CD4-positive, CD25-positive, alpha-beta regulatory T cell (primary cell): ENCODE results near the gene LRRC74B. TPM values are rescaled to one million over a fixed set of nuclear protein-coding genes. Genes with fewer than 3 reads are reported as not detected.

Experiments used
- ATAC-seq, 2 donors: fragments of 150-1000 bp; cut with Tn5 transposase; one replicate each; pipeline ENCODE4 v1.10.0; 2021; ENCODE audit warnings: low read depth in 2 of 2, moderate number of reproducible peaks in 2 of 2, moderate library complexity in 1 of 2
- DNase-seq, 3 donors: peaks; one replicate each; pipeline versions ENCODE4 v3.0.0 to v3.0.0-alpha.2; 2012 to 2022; ENCODE audit warnings: mixed read lengths in 1 of 3
- H3K27ac ChIP-seq: one replicate; pipeline ENCODE4 v1.7.0; 2013; ENCODE audit warnings: mild to moderate bottlenecking, low read length; ENCODE audit not compliant: insufficient read depth, poor library complexity, severe bottlenecking
- H3K27me3 ChIP-seq: one replicate; pipeline ENCODE4 v1.7.0; 2013; ENCODE audit warnings: low read length; ENCODE audit not compliant: control insufficient read depth, insufficient read depth
- H3K36me3 ChIP-seq: one replicate; pipeline ENCODE4 v1.7.0; 2013; ENCODE audit warnings: mild to moderate bottlenecking, low read length, moderate library complexity; ENCODE audit not compliant: control insufficient read depth, insufficient read depth
- H3K4me1 ChIP-seq: 2 replicates; pipeline ENCODE4 v1.7.0; 2013; ENCODE audit warnings: mild to moderate bottlenecking, low read length; ENCODE audit not compliant: insufficient read depth, control insufficient read depth, poor library complexity, severe bottlenecking
- H3K4me3 ChIP-seq: one replicate; pipeline ENCODE4 v1.7.0; 2013; ENCODE audit warnings: low read depth, mild to moderate bottlenecking, low read length, moderate library complexity
- H3K9me3 ChIP-seq, 2 experiments: 1 replicate in 1 of 2; 2 replicates in 1 of 2; pipeline ENCODE4 v1.7.0; 2013; ENCODE audit warnings: low read length in 2 of 2, mild to moderate bottlenecking in 1 of 2, moderate library complexity in 1 of 2; ENCODE audit not compliant: control insufficient read depth in 2 of 2
- H3K27ac Mint-ChIP-seq, 3 donors: one replicate each; pipeline ENCODE4 v1.8.0; 2020 to 2022; ENCODE audit warnings: mild to moderate bottlenecking in 3 of 3, mixed read lengths in 3 of 3, moderate library complexity in 2 of 3
- H3K27me3 Mint-ChIP-seq: one replicate; pipeline ENCODE4 v1.8.0; 2022; ENCODE audit warnings: mild to moderate bottlenecking, mixed read lengths
- H3K36me3 Mint-ChIP-seq: one replicate; pipeline ENCODE4 v1.8.0; 2020; ENCODE audit warnings: mixed read lengths
- H3K4me1 Mint-ChIP-seq, 4 donors: one replicate each; pipeline ENCODE4 v1.8.0; 2020 to 2022; ENCODE audit warnings: mixed read lengths in 4 of 4, mild to moderate bottlenecking in 1 of 4
- H3K4me3 Mint-ChIP-seq, 4 donors: one replicate each; pipeline ENCODE4 v1.8.0; 2020 to 2022; ENCODE audit warnings: mild to moderate bottlenecking in 4 of 4, mixed read lengths in 4 of 4, moderate library complexity in 3 of 4
- H3K9me3 Mint-ChIP-seq, 7 donors: one replicate each; pipeline ENCODE4 v1.8.0; 2020 to 2022; ENCODE audit warnings: mixed read lengths in 7 of 7, mild to moderate bottlenecking in 3 of 7, moderate library complexity in 2 of 7
- polyA plus RNA-seq, 4 donors: library from polyadenylated mRNA; unstranded; fragments of 300-500 nt; fragmentation: Illumina TruSeq; gene quantifications; one replicate each; pipeline ENCODE4 v1.2.3, GENCODE V29; 2021
- total RNA-seq: library from RNA; stranded (reverse); gene quantifications from one replicate; pipeline ENCODE4 v1.2.3, GENCODE V29; 2022

The LRRC74B gene
- total and polyA plus RNA-seq, 5 donors from 2014 or later = 0.10 TPM; not detected in 4

DNA sequence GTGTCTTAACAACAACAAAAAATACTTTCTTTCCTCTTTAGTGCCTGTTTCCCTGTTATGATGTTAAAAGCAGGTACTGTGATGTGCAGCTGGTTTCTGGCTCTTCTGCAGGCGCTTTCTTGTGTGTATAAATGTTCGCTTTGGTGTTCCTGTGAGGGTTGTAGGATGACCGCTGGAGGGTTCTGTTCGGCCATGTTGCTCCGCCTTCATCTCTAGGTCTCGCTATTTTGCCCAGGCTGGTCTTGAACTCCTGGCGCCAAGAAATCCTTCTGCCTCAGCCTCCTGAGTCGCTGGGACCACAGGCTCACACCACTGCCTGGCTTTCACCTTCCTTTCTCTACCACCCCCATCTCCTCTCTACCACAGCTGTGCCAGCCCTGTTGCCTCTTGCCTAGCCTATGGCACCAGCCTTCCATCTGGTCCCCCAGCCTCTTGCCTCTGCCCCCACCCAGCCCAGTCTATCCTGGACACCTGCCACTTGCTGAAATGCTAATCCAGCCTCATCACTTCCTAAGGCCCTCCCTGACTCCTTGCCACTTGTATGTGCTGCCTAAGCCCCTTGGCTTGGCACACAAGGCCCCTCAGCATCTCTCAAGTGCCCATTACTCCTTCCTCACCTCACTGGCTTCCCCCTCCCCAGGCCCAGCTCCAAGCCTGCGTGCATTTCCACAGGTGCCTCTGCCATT lies 5.5 kb downstream of the LRRC74B start:
- no peaks in the 10 kb centered on the region for H3K36me3 Mint-ChIP-seq

DNA sequence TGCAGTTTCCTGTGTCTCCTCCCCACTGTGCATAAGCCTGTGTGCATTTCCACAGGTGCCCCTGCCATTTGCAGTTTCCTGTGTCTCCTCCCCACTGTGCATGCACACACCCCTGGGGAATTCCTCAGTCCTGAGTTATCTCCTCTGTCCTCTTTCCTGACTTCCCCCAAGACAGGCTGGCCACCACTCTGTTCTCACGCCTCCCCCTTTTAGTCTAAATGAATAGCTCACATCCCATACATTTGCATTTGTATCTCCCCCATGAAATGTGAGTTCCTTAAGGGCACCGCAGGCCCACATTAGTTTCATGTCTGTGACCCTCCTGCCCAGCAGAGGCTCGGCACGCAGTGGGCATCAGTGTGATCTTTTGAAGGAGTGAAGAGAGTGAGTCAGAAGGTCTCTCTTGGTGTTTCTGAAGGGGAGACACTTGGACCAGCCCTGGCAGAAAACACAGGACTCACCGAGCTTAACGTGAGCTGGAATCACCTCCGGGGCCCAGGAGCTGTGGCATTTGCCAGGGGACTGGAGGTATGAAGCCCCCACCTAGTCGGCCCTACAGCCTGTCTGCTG lies 6.2 kb downstream of the LRRC74B start:
- Histone ChIP-seq H3K9me3 (no peaks in the 10 kb centered on the region), H3K27me3 (peaks cover 2% of the 10 kb centered on the region), H3K4me1 (peaks cover 8% of the 10 kb centered on the region), H3K4me3 (no peak overlapping the region), H3K27ac (no peak overlapping the region), H3K36me3 (no peaks in the 10 kb centered on the region)
- ATAC-seq (no peak), DNase-seq (no peak)
- Mint-ChIP-seq H3K4me1 (peaks cover 0 to 22% (median 4%) of the 10 kb centered on the region in 4 donors), H3K27ac (peak overlapping the region in 1 of 3 donors; percentile 18), H3K9me3 (no peaks in the 10 kb centered on the region), H3K36me3 (no peaks in the 10 kb centered on the region), H3K4me3 (no peak overlapping the region), H3K27me3 (peaks cover 16% of the 10 kb centered on the region)

More for the DNA sequence above, 5.5 kb downstream of the LRRC74B start:
- Histone ChIP-seq H3K27ac (no peak overlapping the region), H3K36me3 (no peaks in the 10 kb centered on the region), H3K27me3 (no peaks in the 10 kb centered on the region), H3K4me3 (no peak overlapping the region), H3K9me3 (no peaks in the 10 kb centered on the region), H3K4me1 (peaks cover 8% of the 10 kb centered on the region)
- Mint-ChIP-seq H3K27me3 (peaks cover 16% of the 10 kb centered on the region), H3K27ac (peak overlapping the region in 1 of 3 donors; percentile 18), H3K4me3 (no peak overlapping the region), H3K9me3 (no peaks in the 10 kb centered on the region), H3K4me1 (peaks cover 0 to 17% (median 2%) of the 10 kb centered on the region in 4 donors)
- ATAC-seq (no peak), DNase-seq (no peak)

DNA sequence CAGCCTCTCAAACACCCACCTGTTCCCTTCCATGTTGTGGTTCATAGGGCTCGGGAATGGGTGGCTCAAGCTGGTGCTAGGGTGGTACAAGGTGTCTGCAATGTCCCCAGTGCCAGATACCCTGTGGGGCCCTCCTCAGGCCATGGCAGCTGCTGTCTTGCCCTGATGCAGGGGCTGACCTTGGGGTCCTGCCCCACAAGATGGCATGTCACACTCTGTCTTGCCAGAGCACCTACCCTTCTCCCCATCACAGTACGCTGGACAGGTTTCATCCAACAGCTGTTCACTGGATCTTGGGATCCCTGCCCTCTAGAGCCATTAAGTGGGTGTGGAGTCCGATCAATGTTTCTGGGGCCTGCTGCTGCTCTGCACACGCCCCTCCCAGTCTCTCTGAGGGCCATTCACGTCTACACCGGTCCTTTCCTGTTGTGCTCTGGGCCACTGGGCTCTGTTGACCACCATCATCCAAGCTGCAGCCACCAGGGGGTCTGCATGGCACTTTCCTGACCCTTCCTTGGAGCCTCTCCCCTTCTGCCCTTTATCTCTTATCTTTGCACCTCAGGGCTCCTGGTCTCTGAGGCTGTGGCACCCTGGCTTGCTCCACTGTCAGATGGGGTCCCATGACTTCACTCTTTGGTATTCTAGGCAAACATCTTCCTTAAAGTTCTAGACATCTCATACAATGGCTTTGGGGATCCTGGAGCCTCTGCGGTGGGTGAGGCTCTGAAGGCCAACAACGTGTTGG lies 7.1 kb downstream of the LRRC74B start:
- ATAC-seq = no peak
- no peak overlapping the region for H3K27ac Mint-ChIP-seq

DNA sequence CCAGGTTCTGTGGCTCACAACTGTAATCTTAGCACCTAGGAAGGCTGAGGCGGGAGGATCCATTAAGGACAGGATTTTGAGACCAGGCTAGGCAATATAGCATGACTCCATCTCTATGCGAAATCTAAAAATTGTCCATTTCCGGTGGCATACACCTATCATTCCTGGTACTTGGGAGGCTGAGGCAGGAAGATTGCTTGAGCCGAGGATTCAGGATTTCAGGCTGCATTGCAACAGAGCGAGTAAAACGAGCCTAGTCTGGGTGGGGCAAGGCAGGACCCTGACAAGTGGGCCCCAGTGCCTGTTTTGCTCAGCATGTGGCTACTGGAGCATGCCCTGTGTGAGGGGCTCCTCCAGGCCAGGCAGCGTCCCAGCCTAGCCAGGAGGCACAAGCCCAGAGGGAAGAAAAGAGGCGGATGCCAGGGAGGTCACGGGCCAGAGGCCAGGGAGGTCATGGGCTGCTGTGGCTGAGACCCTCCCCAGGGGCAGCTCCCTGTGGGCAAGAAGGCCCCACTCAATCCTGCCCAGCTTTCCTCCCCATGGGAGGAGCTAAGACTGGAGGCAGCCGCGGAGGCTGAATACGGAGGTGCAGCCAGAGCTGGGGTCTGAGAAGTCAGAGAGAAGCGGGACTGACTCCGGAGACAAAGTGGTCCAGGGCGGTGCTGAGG lies 8.4 kb downstream of the LRRC74B start:
- Mint-ChIP-seq H3K4me3 (no peak overlapping the region), H3K27me3 (peaks cover 10% of the 10 kb centered on the region), H3K36me3 (no peaks in the 10 kb centered on the region), H3K9me3 (no peaks in the 10 kb centered on the region), H3K27ac (peak overlapping the region in 1 of 3 donors; percentile 59), H3K4me1 (peaks cover 0 to 23% (median 4%) of the 10 kb centered on the region in 4 donors)
- Histone ChIP-seq H3K36me3 (no peaks in the 10 kb centered on the region), H3K4me1 (peaks cover 8% of the 10 kb centered on the region), H3K27ac (no peak overlapping the region), H3K4me3 (no peak overlapping the region), H3K9me3 (no peaks in the 10 kb centered on the region), H3K27me3 (peaks cover 3% of the 10 kb centered on the region)
- no peak for ATAC-seq
- no peak for DNase-seq

More for the DNA sequence above, 7.1 kb downstream of the LRRC74B start:
- Histone ChIP-seq H3K4me1 (peaks cover 8% of the 10 kb centered on the region), H3K27me3 (peaks cover 3% of the 10 kb centered on the region), H3K27ac (no peak overlapping the region), H3K4me3 (no peak overlapping the region), H3K36me3 (no peaks in the 10 kb centered on the region), H3K9me3 (no peaks in the 10 kb centered on the region)
- DNase-seq = no peak
- Mint-ChIP-seq H3K9me3 (no peaks in the 10 kb centered on the region), H3K36me3 (no peaks in the 10 kb centered on the region), H3K4me3 (no peak overlapping the region), H3K4me1 (peaks cover 0 to 23% (median 4%) of the 10 kb centered on the region in 4 donors), H3K27me3 (peaks cover 16% of the 10 kb centered on the region)

DNA sequence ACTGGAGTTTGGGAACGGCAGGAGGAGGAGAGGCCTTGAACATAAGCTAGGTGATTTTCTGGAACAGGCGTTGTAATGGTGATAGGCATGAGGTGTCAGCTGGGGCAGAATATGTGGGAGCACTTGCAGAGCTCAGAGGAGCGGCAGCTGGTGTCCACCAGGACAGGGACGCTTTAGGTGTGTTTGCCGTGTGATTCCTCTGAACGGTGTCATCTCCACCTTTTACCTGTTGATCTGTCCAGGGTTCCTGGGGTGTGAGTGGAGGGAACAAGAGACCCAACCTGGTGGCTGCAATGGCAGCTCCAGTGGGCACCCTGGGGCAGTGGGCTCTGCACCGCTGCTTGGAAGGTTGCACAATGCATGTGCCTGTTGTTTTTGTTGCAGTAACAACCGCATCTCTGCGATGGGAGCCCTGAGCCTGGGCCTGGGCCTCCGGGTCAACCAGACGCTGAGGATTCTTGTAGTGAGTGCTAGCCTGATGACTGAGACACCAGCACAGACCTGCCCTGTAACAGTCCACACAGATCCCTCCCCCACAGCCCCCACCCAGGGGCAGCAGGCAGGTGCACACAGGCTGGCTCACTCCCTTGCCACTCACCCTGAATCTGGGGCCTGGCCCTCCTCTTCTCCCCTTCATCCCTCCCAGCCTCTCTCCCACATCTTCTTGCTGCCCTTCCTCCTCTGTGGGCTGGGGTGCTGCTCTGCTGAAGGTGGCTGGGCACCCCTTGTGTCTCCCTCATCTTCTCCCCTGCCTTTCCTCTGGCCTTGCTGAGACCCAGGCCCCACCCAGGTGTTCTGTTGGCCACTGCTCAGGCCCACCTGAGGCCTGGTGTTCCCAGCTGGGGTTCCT lies 9.2 kb downstream of the LRRC74B start:
- peaks cover 0 to 23% (median 4%) of the 10 kb centered on the region in 4 donors for H3K4me1 Mint-ChIP-seq
- H3K36me3 Mint-ChIP-seq = no peaks in the 10 kb centered on the region
- no peaks in the 10 kb centered on the region for H3K9me3 Mint-ChIP-seq
- H3K27me3 ChIP-seq = peaks cover 3% of the 10 kb centered on the region
- peaks cover 10% of the 10 kb centered on the region for H3K27me3 Mint-ChIP-seq
- no peak for ATAC-seq
- H3K4me3 Mint-ChIP-seq = no peak overlapping the region
- no peak overlapping the region for H3K4me3 ChIP-seq
- H3K27ac Mint-ChIP-seq = peak overlapping the region in 1 of 3 donors; percentile 67
- no peak overlapping the region for H3K27ac ChIP-seq
- H3K36me3 ChIP-seq = no peaks in the 10 kb centered on the region
- no peak for DNase-seq
- peaks cover 8% of the 10 kb centered on the region for H3K4me1 ChIP-seq
- H3K9me3 ChIP-seq = no peaks in the 10 kb centered on the region

DNA sequence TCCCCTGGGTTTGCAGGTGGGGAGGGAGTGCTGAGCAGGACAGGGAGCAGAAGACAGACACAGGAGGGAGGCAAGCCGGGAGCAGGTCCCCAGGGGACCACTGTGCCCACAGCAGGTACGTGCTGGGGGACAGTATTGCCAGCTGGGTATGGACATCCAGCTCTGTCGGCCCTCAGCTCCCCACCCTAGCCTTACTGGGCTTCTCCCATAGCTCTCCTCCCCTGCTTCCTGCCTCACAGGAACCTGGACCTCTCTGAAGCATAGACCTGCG lies 9.8 kb downstream of the LRRC74B start:
- no peak overlapping the region for H3K27ac Mint-ChIP-seq
- H3K4me1 Mint-ChIP-seq = peaks cover 0 to 23% (median 4%) of the 10 kb centered on the region in 4 donors
- peak overlapping the region in 1 of 4 donors; percentile 56 for H3K4me3 Mint-ChIP-seq
- Histone ChIP-seq H3K27me3 (peaks cover 3% of the 10 kb centered on the region), H3K36me3 (no peaks in the 10 kb centered on the region), H3K4me3 (no peak overlapping the region), H3K9me3 (no peaks in the 10 kb centered on the region), H3K4me1 (peaks cover 8% of the 10 kb centered on the region), H3K27ac (no peak overlapping the region)
- peaks cover 10% of the 10 kb centered on the region for H3K27me3 Mint-ChIP-seq
- H3K9me3 Mint-ChIP-seq = no peaks in the 10 kb centered on the region
- H3K36me3 Mint-ChIP-seq = no peaks in the 10 kb centered on the region
- DNase-seq = no peak
- ATAC-seq = no peak

DNA sequence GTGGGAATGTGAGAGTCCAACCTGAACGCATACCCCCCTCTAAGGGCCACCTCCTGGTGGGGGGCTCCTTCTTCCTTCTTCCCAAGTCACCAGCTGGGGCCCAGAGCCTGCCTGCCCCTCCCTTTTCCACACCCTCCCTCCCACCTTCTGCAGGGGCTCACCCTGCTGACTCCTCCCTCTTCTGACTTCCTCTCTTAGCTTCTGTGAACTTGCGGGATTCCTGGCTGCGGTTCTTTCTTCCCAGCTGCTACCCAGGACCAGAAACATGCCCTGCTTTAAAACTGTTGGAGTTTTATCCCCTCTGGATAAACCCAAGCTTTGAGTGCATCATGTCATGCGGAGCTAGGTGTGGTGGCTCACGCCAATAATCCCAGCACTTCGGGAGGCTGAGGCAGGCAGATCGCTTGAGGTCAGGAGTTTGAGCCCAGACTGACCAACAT lies 10.2 kb downstream of the LRRC74B start:
- Histone ChIP-seq H3K4me3 (no peak overlapping the region), H3K27ac (no peak overlapping the region), H3K9me3 (no peaks in the 10 kb centered on the region), H3K4me1 (peaks cover 8% of the 10 kb centered on the region), H3K27me3 (peaks cover 3% of the 10 kb centered on the region), H3K36me3 (no peaks in the 10 kb centered on the region)
- Mint-ChIP-seq H3K27ac (no peak overlapping the region), H3K4me3 (peak overlapping the region in 3 of 4 donors; percentile 56 to 67 (median 64)), H3K4me1 (peaks cover 0 to 23% (median 4%) of the 10 kb centered on the region in 4 donors), H3K36me3 (no peaks in the 10 kb centered on the region), H3K9me3 (no peaks in the 10 kb centered on the region), H3K27me3 (peaks cover 10% of the 10 kb centered on the region)
- DNase-seq = no peak
- ATAC-seq = no peak
